PC-9 (cell line): ENCODE results near the gene HDAC10.

Experiments used
- CTCF ChIP-seq: fragments of 200-600 bp; sonication (generic); conservative IDR thresholded peaks from 2 replicates; pipeline ENCODE4 v1.6.1; 2017; ENCODE audit warnings: mixed run types, antibody characterized with exemption, mild to moderate bottlenecking, moderate library complexity
- EZH2 ChIP-seq: fragments of 200-600 bp; sonication (generic); IDR thresholded peaks from 2 replicates; pipeline ENCODE4 v1.8.0; 2017; ENCODE audit warnings: antibody characterized with exemption, low read depth

- TF ChIP-seq CTCF (no peak), EZH2 (no peak)
Observed at GRCh38 chr22:50281957-50282356, 30.9 kb upstream of the HDAC10 start.
